Posterior vena cava (tissue), 2 donors: ENCODE results near the gene AMOTL1. TPM values are rescaled to one million over a fixed set of nuclear protein-coding genes. Genes with fewer than 3 reads are reported as not detected.

ENCODE experiments used
- DNase-seq: peaks from one replicate; pipeline ENCODE4 v3.0.0-alpha.2; 2020; ENCODE audit warnings: low spot score
- intact Hi-C, 2 donors: fragments of 100-400 bp; cut with DNase I; formaldehyde crosslinking; loops; one replicate each; pipeline versions ENCODE4 v1.14.1 to v1.14.2; 2022 to 2023
- total RNA-seq, 2 donors: library from RNA; stranded (reverse); fragmentation: NEBNext Ultra II Directional; extraction: Animal tissue kit (Norgen Biotek cat#: 25700); gene quantifications; one replicate each; pipeline ENCODE4 v1.2.1, GENCODE V29; 2021
- donor health status: DM: yes; HTN: yes; CAD: no.
- donor health status: DM: yes; HTN: yes; CAD: no.

Gene AMOTL1
- total RNA-seq, 2 donors from 2014 or later = 47.7 to 78.9 TPM

- DNase-seq = no peak
- intact Hi-C loops = no loop called here
Observed at GRCh38 chr11:94862926-94863880, 95.0 kb downstream of the AMOTL1 start.

GRCh38 chr11:94864506-94865045 is 96.4 kb downstream of the AMOTL1 start:
- intact Hi-C loops = no loop called here
- DNase-seq = no peak

- no peak for DNase-seq
- intact Hi-C loops = no loop called here
Observed at GRCh38 chr11:94866231-94866822, 98.2 kb downstream of the AMOTL1 start.

- no peak for DNase-seq
- intact Hi-C loops = no loop called here
Observed at GRCh38 chr11:94866936-94867795, 99.0 kb downstream of the AMOTL1 start.

- intact Hi-C loops = no loop called here
- no peak for DNase-seq
Observed at GRCh38 chr11:94868468-94868867, 100.3 kb downstream of the AMOTL1 start.

GRCh38 chr11:94869186-94869585 is 101.0 kb downstream of the AMOTL1 start:
- DNase-seq = no peak
- intact Hi-C loops = no loop called here

GRCh38 chr11:94870422-94870821 is 102.3 kb downstream of the AMOTL1 start:
- intact Hi-C loops = no loop called here

GRCh38 chr11:94871491-94872185 is 103.5 kb downstream of the AMOTL1 start:
- intact Hi-C loops = no loop called here
- DNase-seq = no peak

More at GRCh38 chr11:94870422-94870821, 102.3 kb downstream of the AMOTL1 start:
- DNase-seq = no peak

GRCh38 chr11:94873916-94874540 is 105.9 kb downstream of the AMOTL1 start:
- intact Hi-C loops = no loop called here
- no peak for DNase-seq

GRCh38 chr11:94876222-94876621 is 108.1 kb downstream of the AMOTL1 start:
- DNase-seq = no peak
- intact Hi-C loops = no loop called here

GRCh38 chr11:94876645-94877442 is 108.7 kb downstream of the AMOTL1 start:
- DNase-seq = peak; percentile 93
- intact Hi-C loops = no loop called here

- intact Hi-C loops = no loop called here
- no peak for DNase-seq
Observed at GRCh38 chr11:94877443-94878200, 109.5 kb downstream of the AMOTL1 start.

- no peak for DNase-seq
- intact Hi-C loops = no loop called here
Observed at GRCh38 chr11:94879006-94879405, 110.8 kb downstream of the AMOTL1 start.

GRCh38 chr11:94880216-94880615 is 112.1 kb downstream of the AMOTL1 start:
- intact Hi-C loops = no loop called here
- DNase-seq = no peak

- intact Hi-C loops = no loop called here
- no peak for DNase-seq
Observed at GRCh38 chr11:94882931-94883330, 114.8 kb downstream of the AMOTL1 start.

- intact Hi-C loops = no loop called here
- DNase-seq = no peak
Observed at GRCh38 chr11:94883878-94884277, 115.7 kb downstream of the AMOTL1 start.

- DNase-seq = no peak
- intact Hi-C loops = no loop called here
Observed at GRCh38 chr11:94884376-94884775, 116.2 kb downstream of the AMOTL1 start.
